WI38 (cell line): ENCODE measurements around the gene TBC1D9B.

ENCODE experiments used
- H3K4me3 ChIP-seq: 2 replicates; pipeline ENCODE4 v1.5.1; 2011; ENCODE audit warnings: low read depth, mild to moderate bottlenecking, control low read depth, low read length
- TF ChIP-seq, protein P1 (sequence below): IDR thresholded peaks from 2 replicates; pipeline ENCODE4 v1.5.1; 2012; ENCODE audit warnings: low read depth, mild to moderate bottlenecking, control low read depth, low read length

TBC1D9B gene

DNA sequence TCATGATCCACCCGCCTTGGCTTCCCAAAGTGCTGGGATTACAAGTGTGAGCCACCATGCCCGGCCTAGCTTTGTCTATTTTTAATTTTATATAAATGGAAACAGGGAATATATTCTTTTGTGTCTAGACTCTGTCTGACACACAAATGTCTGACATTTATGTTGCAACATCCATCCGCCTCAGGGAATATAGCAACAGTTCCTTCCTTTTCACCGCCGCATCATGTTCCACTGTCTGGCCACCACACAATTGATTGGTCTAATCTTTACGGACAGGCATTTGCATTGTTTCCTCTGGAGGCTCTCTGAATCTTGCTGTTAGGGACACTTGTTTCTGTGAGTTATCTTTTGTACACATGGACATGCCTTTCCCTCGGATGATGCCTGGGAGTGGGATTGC, 20.1 kb upstream of the TBC1D9B start:
- no peak overlapping the region for H3K4me3 ChIP-seq
- TF ChIP-seq, protein P1, sequence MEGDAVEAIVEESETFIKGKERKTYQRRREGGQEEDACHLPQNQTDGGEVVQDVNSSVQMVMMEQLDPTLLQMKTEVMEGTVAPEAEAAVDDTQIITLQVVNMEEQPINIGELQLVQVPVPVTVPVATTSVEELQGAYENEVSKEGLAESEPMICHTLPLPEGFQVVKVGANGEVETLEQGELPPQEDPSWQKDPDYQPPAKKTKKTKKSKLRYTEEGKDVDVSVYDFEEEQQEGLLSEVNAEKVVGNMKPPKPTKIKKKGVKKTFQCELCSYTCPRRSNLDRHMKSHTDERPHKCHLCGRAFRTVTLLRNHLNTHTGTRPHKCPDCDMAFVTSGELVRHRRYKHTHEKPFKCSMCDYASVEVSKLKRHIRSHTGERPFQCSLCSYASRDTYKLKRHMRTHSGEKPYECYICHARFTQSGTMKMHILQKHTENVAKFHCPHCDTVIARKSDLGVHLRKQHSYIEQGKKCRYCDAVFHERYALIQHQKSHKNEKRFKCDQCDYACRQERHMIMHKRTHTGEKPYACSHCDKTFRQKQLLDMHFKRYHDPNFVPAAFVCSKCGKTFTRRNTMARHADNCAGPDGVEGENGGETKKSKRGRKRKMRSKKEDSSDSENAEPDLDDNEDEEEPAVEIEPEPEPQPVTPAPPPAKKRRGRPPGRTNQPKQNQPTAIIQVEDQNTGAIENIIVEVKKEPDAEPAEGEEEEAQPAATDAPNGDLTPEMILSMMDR, result no peak

DNA sequence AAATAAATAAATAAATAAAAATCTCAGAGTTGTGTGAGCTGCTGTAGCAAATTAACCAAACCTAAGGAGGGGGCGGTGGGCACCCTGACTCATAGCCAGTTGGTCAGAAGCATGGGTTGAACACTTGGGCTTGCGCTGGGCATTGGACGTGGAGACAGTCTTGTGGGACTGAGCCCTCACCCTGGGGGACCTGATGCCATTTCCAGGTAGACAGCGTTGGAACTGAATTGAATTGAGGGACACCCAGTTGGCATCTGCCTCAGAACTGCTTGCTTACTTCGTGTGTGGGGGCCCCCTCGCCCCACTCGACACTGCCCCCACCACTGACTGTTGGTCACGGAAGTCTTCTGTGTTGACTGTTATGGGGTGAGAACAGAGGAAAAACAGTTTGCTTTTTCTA, 19.0 kb upstream of the TBC1D9B start:
- TF ChIP-seq, protein P1, result no peak
- no peak overlapping the region for H3K4me3 ChIP-seq

DNA sequence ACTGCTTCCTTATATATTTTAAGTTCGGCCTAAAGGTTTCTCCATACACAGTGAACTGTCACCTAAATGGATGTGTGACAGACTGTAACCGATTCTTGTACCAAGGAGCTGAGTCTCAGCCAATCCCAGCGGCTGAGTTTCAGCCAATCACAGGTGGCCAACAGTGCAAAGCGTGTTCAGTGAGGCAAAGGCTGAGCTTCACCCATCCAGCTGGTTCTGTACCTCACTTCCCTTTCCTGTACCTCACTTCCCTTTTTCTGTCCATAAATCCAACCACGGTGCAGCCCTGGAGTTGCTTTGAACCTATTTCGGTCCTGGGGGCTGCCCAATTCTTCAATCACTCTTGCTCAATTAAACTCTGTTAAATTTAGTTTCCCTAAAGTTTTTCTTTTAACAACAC, 15.7 kb upstream of the TBC1D9B start:
- H3K4me3 ChIP-seq, result no peak overlapping the region
- TF ChIP-seq, protein P1, result no peak

DNA sequence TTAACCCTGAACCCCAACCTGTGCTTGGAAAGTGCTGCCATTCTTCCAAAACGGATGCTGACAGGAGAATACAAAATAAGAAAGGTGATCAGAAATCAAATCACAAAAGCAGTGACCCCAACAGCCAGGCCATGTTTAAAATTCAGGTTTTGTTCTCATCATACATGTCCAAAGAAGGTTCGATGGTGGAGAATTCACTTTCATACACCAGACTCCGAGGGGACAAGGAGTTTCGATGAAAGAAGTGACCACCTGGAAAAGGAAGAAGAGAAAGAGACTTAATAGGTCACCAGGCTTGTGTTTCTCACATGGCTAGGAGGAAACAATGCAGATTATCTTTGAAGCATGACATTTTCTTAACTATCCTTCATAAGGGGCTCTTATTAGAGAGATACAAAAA, 12.5 kb upstream of the TBC1D9B start:
- no peak overlapping the region for H3K4me3 ChIP-seq
- TF ChIP-seq, protein P1, result no peak

DNA sequence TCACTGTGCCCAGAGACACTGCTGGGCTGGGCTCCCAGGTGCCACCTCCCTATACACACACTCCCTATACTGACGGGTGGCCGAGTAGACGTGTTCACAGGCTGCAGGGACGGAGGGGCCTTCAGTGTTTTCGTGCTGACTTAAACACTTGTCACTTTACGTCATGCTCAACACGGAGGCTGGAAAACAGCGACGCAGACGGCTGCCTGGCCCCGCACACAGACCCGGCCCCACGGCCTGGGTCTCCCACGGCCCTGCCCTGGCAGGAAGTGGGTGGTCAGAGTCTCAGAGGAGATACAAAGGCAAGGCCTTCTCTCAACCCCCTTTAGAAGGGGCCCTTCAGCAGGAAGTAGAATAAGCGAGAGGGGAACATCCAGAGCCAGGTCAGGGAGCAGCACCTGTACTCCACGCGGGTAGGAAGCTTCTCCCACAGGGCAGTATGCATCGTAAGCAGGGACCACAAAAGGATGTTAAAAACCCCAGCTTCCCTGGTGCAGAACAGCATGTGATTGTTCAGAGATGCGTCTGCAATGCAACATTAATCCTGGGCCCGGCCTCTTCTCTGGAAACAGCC, 11.9 kb upstream of the TBC1D9B start:
- no peak overlapping the region for H3K4me3 ChIP-seq
- TF ChIP-seq, protein P1, result no peak

DNA sequence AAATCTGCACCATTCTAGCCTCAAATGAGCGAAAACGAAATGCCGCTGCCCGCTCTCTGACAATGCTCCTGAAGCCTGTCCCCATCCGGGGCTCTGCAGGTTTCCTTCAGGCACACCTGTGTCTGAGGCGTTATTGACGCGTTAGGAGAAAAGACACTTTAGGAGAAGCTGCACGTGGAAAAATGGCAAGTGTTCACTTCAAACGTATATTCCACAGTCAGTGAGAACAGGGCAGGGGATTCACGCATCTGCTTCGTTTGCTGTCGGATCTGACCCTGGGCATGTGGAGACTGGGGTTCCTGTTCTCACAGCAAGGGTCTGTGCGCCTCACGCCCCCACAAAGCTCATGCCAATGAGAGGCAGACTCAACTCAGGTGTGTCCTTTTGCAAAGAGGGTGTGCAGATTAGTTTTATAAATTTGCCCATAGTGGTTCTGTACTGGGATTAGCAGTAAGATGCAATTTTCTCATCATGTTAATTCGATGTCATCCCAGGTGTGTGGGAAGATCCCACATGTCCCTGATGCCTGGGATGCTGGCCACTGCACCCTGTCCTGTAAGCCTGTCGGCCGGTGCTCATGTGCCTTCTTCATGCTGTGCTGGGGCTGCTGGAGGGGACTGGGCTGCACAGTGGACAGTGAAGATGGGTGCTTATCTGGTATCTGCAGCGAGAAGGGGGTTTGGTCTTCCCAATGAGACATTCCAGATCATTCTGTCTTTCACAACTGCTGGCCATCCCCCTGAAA, 11.2 kb upstream of the TBC1D9B start:
- TF ChIP-seq, protein P1, result no peak
- H3K4me3 ChIP-seq, result no peak overlapping the region

DNA sequence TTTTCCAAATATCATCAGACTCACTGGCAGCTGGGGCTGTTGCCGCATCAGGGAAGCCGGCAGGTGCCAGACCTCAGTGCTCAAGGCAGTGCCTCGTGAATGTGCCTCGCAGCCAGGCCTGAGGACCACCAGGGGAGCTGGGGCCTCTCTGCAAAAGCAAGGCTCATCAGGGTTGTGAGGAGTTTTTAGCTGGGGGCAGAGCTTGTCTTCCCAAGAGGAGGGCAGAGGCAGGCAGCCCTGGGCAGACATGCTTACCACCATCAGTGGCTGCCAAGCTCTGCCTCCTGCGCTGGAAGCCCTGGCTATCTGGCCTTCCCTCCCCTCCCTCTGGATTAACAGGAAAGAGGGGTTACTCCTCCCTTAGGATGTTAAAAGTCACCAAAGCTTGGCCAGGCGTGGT, 8.8 kb upstream of the TBC1D9B start:
- TF ChIP-seq, protein P1, result no peak
- H3K4me3 ChIP-seq, result no peak overlapping the region
